Lung (tissue), 12 donors: ENCODE measurements around the gene ZNF615. TPM values are rescaled to one million over a fixed set of nuclear protein-coding genes. Genes with fewer than 3 reads are reported as not detected.
"Not testable (repeated sequence)": the region's sequence is repeated elsewhere in the genome, so short reads cannot be mapped to it uniquely, and the experiment has no call there.

Experiments used
- ATAC-seq: fragments of 200-7000 bp; cut with Tn5 transposase; one replicate; pipeline ENCODE4 v1.9.1; 2020; ENCODE audit warnings: moderate number of reproducible peaks; ENCODE audit not compliant: insufficient read depth, low FRiP score
- DNase-seq, 3 donors: peaks; one replicate each; pipeline ENCODE4 v3.0.0-alpha.2; 2013 to 2017
- H3K27ac ChIP-seq, 2 donors: one replicate each; pipeline ENCODE4 v1.5.1; 2013; ENCODE audit warnings: mild to moderate bottlenecking in 2 of 2, moderate library complexity in 2 of 2, control low read depth in 1 of 2, inconsistent platforms in 1 of 2, low read depth in 1 of 2, low read length in 1 of 2
- H3K27me3 ChIP-seq, 3 donors: one replicate each; pipeline ENCODE4 v1.5.1; 2013; ENCODE audit warnings: low read length in 2 of 3; ENCODE audit not compliant: control insufficient read depth in 3 of 3, insufficient read depth in 3 of 3
- H3K36me3 ChIP-seq, 4 donors: one replicate each; pipeline ENCODE4 v1.5.1; 2013; ENCODE audit warnings: low read length in 4 of 4, mild to moderate bottlenecking in 1 of 4, moderate library complexity in 1 of 4; ENCODE audit not compliant: control insufficient read depth in 4 of 4, insufficient read depth in 4 of 4
- H3K4me1 ChIP-seq, 5 donors: one replicate each; pipeline ENCODE4 v1.5.1; 2013; ENCODE audit warnings: low read length in 5 of 5, mild to moderate bottlenecking in 2 of 5, moderate library complexity in 1 of 5; ENCODE audit not compliant: control insufficient read depth in 5 of 5, insufficient read depth in 5 of 5
- H3K4me3 ChIP-seq: one replicate; pipeline ENCODE4 v1.5.1; 2013; ENCODE audit warnings: mild to moderate bottlenecking, control low read depth, moderate library complexity
- H3K9ac ChIP-seq, 2 donors: one replicate each; pipeline ENCODE4 v1.5.1; 2013; ENCODE audit warnings: low read length in 2 of 2, control low read depth in 1 of 2; ENCODE audit not compliant: insufficient read depth in 1 of 2
- H3K9me3 ChIP-seq, 4 donors: one replicate each; pipeline ENCODE4 v1.5.1; 2013; ENCODE audit warnings: low read length in 3 of 4, mild to moderate bottlenecking in 1 of 4, moderate library complexity in 1 of 4; ENCODE audit not compliant: control insufficient read depth in 4 of 4, insufficient read depth in 3 of 4
- CTCF ChIP-seq: IDR thresholded peaks from 2 replicates; pipeline ENCODE4 v1.5.1; 2012; ENCODE audit warnings: mild to moderate bottlenecking; ENCODE audit errors: control extremely low read depth, extremely low read depth
- WGBS, 2 donors: extraction: QIAGEN DNeasy Blood & Tissue Kit; methylation state at CpG; one replicate each; pipeline ENCODE4 v1.1.7; 2013; 5-methylcytosine and 5-hydroxymethylcytosine counted together
- polyA plus RNA-seq, 2 donors: library from polyadenylated mRNA; stranded (reverse); fragments of 200-250 nt; gene quantifications; one replicate each; pipeline ENCODE4 v1.2.1, GENCODE V29; 2013
- total RNA-seq, 2 donors: library from RNA; depleted of rRNA in 1 of 2; stranded (reverse); fragments of >200 nt in 1 of 2; gene quantifications; one replicate each; pipeline ENCODE4 v1.2.1, GENCODE V29; 2014 to 2021
- donor health status: control.
- donor health status: control.
- donor health status: Bipolar disorder and iron deficiency.
- donor health status: healthy.
- donor health status: DM: yes; HTN: yes; CAD: no.

Gene ZNF615
- total and polyA plus RNA-seq, 4 donors: 3.0 to 39.9 (median 5.5) TPM

- Histone ChIP-seq H3K27me3 (no peaks in the 10 kb centered on the region), H3K9ac (no peak overlapping the region), H3K9me3 (peaks cover 2 to 52% (median 34%) of the 10 kb centered on the region in 4 donors), H3K27ac (no peak overlapping the region), H3K4me1 (no peaks in the 10 kb centered on the region), H3K36me3 (peaks cover 28 to 65% (median 37%) of the 10 kb centered on the region in 4 donors), H3K4me3 (no peak overlapping the region)
- 83 to 90% methylated on average over 7 of the region's 7 CpGs for WGBS, 2 donors
- no peak for ATAC-seq
- DNase-seq: peak in 1 of 3 donors; percentile 26
- no peak for TF ChIP-seq CTCF
Measured at GRCh38 chr19:51977346-51977745, 30.7 kb downstream of the ZNF615 start.

GRCh38 chr19:51976852-51977251 is 31.2 kb downstream of the ZNF615 start:
- H3K4me3 ChIP-seq: no peak overlapping the region
- no peak overlapping the region for H3K27ac ChIP-seq
- ATAC-seq (no peak), DNase-seq (no peak)
- whole genome bisulfite sequencing, 2 donors: 94 to 96% methylated on average over 3 of the region's 3 CpGs
- H3K36me3 ChIP-seq: peaks cover 33 to 70% (median 39%) of the 10 kb centered on the region in 4 donors
- no peaks in the 10 kb centered on the region for H3K27me3 ChIP-seq
- peaks cover 4 to 55% (median 36%) of the 10 kb centered on the region in 4 donors for H3K9me3 ChIP-seq
- H3K4me1 ChIP-seq: no peaks in the 10 kb centered on the region
- no peak overlapping the region for H3K9ac ChIP-seq
- TF ChIP-seq CTCF: no peak

GRCh38 chr19:51975787-51976186 is 32.2 kb downstream of the ZNF615 start:
- H3K4me1 ChIP-seq, ATAC-seq, H3K9ac ChIP-seq, H3K27ac ChIP-seq, DNase-seq, H3K4me3 ChIP-seq, H3K27me3 ChIP-seq: not testable (repeated sequence)
- WGBS, 2 donors: 97% methylated on average over 16 to 17 of the region's 17 CpGs
- Histone ChIP-seq H3K36me3 (peaks cover 41 to 71% (median 45%) of the 10 kb centered on the region in 4 donors), H3K9me3 (peaks cover 9 to 65% (median 41%) of the 10 kb centered on the region in 4 donors)

- 97 to 98% methylated on average over 4 of the region's 4 CpGs for WGBS, 2 donors
- no peak overlapping the region for H3K4me3 ChIP-seq
Measured at GRCh38 chr19:51971624-51972023, 36.4 kb downstream of the ZNF615 start.

More at GRCh38 chr19:51971624-51972023, 36.4 kb downstream of the ZNF615 start:
- ATAC-seq (no peak), DNase-seq (peak in 1 of 3 donors; percentile 47)
- peaks cover 49 to 80% (median 68%) of the 10 kb centered on the region in 4 donors for H3K36me3 ChIP-seq
- no peak for TF ChIP-seq CTCF
- no peak overlapping the region for H3K9ac ChIP-seq
- no peak overlapping the region for H3K27ac ChIP-seq
- H3K9me3 ChIP-seq: peaks cover 12 to 56% (median 52%) of the 10 kb centered on the region in 4 donors
- no peaks in the 10 kb centered on the region for H3K4me1 ChIP-seq
- no peaks in the 10 kb centered on the region for H3K27me3 ChIP-seq
